Measurements from ENCODE around the gene SLC43A3. TPM values are rescaled to one million over a fixed set of nuclear protein-coding genes. Genes with fewer than 3 reads are reported as not detected.

Gene SLC43A3
- total RNA-seq, 1 donor from 2014 or later: 10.8 TPM

- Mint-ChIP-seq H3K4me3 (ENCODE audit: unreplicated experiment) (peak overlapping the region; percentile 91), H3K27ac (ENCODE audit: unreplicated experiment) (peak overlapping the region; percentile 99), H3K4me1 (ENCODE audit: low read depth, unreplicated experiment) (peaks cover 23% of the 10 kb centered on the region), H3K27me3 (ENCODE audit: unreplicated experiment) (peaks cover 16% of the 10 kb centered on the region), H3K36me3 (ENCODE audit: unreplicated experiment) (no peaks in the 10 kb centered on the region), H3K9me3 (ENCODE audit: unreplicated experiment) (peaks cover 27% of the 10 kb centered on the region)
- TF ChIP-seq CTCF (IDR thresholded peaks at IDR 0.05; ENCODE audit: partially characterized antibody, unreplicated experiment): no peak
- no peak for DNase-seq
These were observed 35.7 kb upstream of the SLC43A3 start for GRCh38 chr11:57462597-57462996.

- Mint-ChIP-seq H3K4me1 (ENCODE audit: low read depth, unreplicated experiment) (peaks cover 26% of the 10 kb centered on the region), H3K27me3 (ENCODE audit: unreplicated experiment) (peaks cover 20% of the 10 kb centered on the region)
These were observed 35.0 kb upstream of the SLC43A3 start for GRCh38 chr11:57461841-57462489.

GRCh38 chr11:57460758-57461749 is 34.1 kb upstream of the SLC43A3 start:
- peaks cover 31% of the 10 kb centered on the region for H3K9me3 Mint-ChIP-seq (ENCODE audit: unreplicated experiment)
- H3K36me3 Mint-ChIP-seq (ENCODE audit: unreplicated experiment): no peaks in the 10 kb centered on the region
- peak overlapping the region; percentile 99 for H3K27ac Mint-ChIP-seq (ENCODE audit: unreplicated experiment)
- DNase-seq: peak; percentile 33
- peaks cover 22% of the 10 kb centered on the region for H3K27me3 Mint-ChIP-seq (ENCODE audit: unreplicated experiment)
- TF ChIP-seq CTCF (IDR thresholded peaks at IDR 0.05; ENCODE audit: partially characterized antibody, unreplicated experiment): no peak
- peak overlapping the region; percentile 91 for H3K4me3 Mint-ChIP-seq (ENCODE audit: unreplicated experiment)
- H3K4me1 Mint-ChIP-seq (ENCODE audit: low read depth, unreplicated experiment): peaks cover 26% of the 10 kb centered on the region

More at GRCh38 chr11:57461841-57462489, 35.0 kb upstream of the SLC43A3 start:
- DNase-seq: no peak
- H3K27ac Mint-ChIP-seq (ENCODE audit: unreplicated experiment): peak overlapping the region; percentile 99
- H3K4me3 Mint-ChIP-seq (ENCODE audit: unreplicated experiment): peak overlapping the region; percentile 91
- no peaks in the 10 kb centered on the region for H3K36me3 Mint-ChIP-seq (ENCODE audit: unreplicated experiment)
- peaks cover 30% of the 10 kb centered on the region for H3K9me3 Mint-ChIP-seq (ENCODE audit: unreplicated experiment)
- TF ChIP-seq CTCF (IDR thresholded peaks at IDR 0.05; ENCODE audit: partially characterized antibody, unreplicated experiment): no peak

GRCh38 chr11:57460022-57460757 is 33.3 kb upstream of the SLC43A3 start, which contains the start of gene RTN4RL2:
Gene RTN4RL2 (plus strand): TSS chr11:57460528. CDS start chr11:57460866, 338 bp downstream.
- Mint-ChIP-seq H3K9me3 (ENCODE audit: unreplicated experiment) (peaks cover 31% of the 10 kb centered on the region), H3K27me3 (ENCODE audit: unreplicated experiment) (peaks cover 22% of the 10 kb centered on the region), H3K36me3 (ENCODE audit: unreplicated experiment) (no peaks in the 10 kb centered on the region), H3K4me1 (ENCODE audit: low read depth, unreplicated experiment) (peaks cover 26% of the 10 kb centered on the region), H3K27ac (ENCODE audit: unreplicated experiment) (peak within 1 kb of the TSS; percentile 99), H3K4me3 (ENCODE audit: unreplicated experiment) (peak within 1 kb of the TSS; percentile 97)
- peak; percentile 79 for DNase-seq
- TF ChIP-seq CTCF (IDR thresholded peaks at IDR 0.05; ENCODE audit: partially characterized antibody, unreplicated experiment): peak; percentile 71
